Fibroblast of villous mesenchyme (primary cell): ENCODE results near the gene NMNAT2. TPM values are rescaled to one million over a fixed set of nuclear protein-coding genes. Genes with fewer than 3 reads are reported as not detected.

Experiments
- DNase-seq: peaks from one replicate; pipeline ENCODE4 v3.0.0-alpha.2; 2010; ENCODE audit warnings: low read depth
- H3K4me3 ChIP-seq: 2 replicates; pipeline ENCODE4 v1.5.1; 2011; ENCODE audit warnings: low read depth, mild to moderate bottlenecking, low read length
- CTCF ChIP-seq: IDR thresholded peaks from 2 replicates; pipeline ENCODE4 v1.5.1; 2012; ENCODE audit warnings: low read depth, mild to moderate bottlenecking, low read length; ENCODE audit not compliant: insufficient read depth
- total RNA-seq: library from RNA; depleted of rRNA; stranded (reverse); fragments of >200 nt; gene quantifications from 2 replicates; pipeline ENCODE4 v1.2.3, GENCODE V29; 2012

Gene NMNAT2
- total RNA-seq, 1 donor, result 3.9 TPM

DNA sequence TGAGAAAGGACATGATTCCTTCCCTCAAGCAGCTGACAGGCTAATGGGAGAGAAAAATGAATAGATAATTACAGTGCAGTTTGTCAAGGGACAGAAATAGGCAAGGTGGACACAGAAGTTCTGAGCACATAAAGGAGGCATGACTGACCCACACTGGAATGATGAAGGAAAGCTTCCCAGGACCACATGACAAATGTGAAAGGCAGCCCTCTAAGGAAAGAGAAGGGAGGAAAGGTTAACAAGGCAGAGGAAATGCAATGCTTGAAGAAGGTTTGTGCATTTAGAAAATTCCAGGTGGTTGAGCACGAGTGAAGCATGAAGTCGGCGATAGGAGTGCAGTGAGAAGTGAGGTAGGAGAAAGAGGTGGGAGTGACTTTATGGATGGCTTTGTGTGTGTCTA lies 194.7 kb downstream of the NMNAT2 start:
- TF ChIP-seq CTCF, result no peak
- no peak overlapping the region for H3K4me3 ChIP-seq
- peak; percentile 23 for DNase-seq

DNA sequence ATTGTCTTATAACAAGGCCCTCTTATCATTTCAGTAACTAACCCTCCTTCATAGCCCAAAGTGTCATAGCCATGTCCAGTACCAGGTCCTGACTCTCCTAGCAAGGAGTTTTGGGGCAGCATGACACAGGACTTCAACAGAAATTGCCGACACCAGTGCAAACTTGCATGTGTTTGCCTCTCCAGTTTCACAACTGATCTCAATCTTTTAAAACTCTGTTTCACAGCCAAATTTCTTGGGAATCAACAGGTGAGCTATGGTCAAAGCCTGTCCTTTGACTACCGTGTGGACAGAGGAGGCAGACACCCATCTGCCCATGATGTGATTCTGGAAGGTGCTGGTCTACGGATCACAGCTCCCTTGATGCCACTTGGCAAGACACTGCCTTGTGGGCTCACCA lies 195.3 kb downstream of the NMNAT2 start:
- no peak for DNase-seq
- TF ChIP-seq CTCF, result no peak
- no peak overlapping the region for H3K4me3 ChIP-seq

DNA sequence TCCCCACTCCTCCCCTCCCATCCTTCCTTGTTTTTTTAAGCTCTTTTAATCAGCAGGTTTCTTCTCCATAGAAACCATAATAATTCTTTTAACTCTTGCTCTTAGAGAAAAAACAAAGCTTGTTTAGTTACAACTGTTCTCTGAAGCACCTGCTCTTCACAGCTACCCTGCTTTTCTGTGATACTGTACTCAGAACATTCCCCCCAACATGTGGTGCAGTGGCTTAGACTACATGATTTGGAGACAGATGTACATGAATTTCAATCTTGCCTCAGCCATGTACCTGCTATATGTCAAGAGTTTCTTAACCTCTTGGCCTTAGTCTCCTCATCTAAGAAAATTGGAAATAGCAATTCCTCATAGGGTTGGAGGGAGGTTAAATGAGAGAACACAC lies 198.6 kb downstream of the NMNAT2 start:
- no peak for DNase-seq
- TF ChIP-seq CTCF, result no peak
- H3K4me3 ChIP-seq, result no peak overlapping the region

DNA sequence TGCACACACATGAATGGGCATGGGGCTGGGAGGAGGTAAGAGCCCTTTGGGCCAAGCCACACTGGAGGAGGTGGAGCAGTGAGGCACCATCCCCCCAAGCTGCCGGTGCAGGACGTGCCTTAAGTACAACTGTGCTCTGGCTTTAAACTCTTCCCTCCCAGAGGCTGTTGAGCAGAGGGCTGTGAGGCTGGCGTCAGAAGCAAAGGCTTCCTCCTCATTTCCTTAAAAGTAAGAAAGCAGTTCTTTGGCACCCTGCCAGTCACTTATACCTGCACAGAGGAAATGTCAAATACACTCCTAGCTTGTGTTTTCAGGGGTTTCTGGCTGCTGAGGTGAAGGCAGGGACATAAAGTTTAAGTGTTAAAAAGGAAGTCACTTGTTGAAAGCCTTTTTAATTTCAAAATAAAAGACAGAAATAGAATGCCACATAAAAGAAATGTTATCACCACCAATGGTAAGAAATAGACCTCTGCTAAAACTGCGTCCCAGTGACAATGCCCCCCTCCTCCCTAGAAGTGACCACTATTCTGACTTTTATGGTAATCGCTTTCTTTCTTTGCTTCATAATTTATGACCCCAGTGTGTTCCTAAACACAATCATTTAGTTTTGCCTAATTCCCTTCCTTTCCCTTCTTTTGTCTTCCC lies 199.1 kb downstream of the NMNAT2 start:
- no peak overlapping the region for H3K4me3 ChIP-seq
- no peak for DNase-seq
- no peak for TF ChIP-seq CTCF

DNA sequence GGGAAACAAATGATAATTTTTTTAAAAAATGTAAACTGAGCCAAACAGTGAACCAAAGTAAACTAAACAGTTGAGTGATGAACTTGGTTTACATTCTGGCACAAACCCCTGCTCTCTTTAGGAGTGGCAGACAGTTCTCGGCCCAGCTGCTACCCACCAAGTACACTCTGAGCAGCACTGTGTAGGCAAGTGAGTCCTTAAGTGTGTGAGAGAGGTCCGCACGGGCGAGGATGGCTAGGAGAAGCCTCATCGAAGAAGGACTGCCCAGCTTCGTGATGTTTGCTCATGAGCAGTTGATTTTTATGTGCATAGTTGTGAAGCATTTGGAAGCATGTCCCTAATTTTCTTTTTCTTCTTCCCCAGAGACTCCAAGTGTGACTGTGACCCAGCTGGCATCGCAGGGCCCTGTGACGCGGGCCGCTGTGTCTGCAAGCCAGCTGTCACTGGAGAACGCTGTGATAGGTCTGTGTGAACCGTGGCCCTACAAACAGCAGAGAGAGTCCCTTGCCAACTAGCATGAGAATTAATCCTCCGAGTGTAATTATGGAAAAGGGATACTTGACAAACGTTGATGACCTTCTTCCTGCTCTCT lies 200.1 kb downstream of the NMNAT2 start:
- TF ChIP-seq CTCF, result no peak
- no peak for DNase-seq
- H3K4me3 ChIP-seq, result no peak overlapping the region

DNA sequence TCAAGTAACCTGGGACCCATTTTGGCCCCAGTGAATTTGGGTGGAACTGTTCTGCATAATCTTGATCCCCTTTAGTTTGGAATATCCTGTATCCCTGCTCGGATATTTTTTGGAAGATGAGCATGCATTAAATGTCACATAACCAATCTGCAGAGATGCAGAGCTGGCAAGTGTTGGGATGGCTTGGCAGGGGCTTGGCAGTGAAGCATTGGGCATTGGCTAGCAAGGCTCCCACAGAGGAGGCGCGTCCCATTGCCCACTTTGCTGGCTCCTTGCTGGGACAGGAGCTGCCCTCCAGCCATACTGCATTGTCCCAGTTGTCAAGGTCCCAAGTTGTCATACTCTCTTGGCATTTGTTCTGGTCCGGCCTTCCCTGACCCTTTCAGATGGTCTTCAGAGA lies 202.2 kb downstream of the NMNAT2 start:
- no peak for DNase-seq
- H3K4me3 ChIP-seq, result no peak overlapping the region
- TF ChIP-seq CTCF, result no peak
